Kidney capillary endothelial cell (primary cell): Measurements from ENCODE around the gene FUT7.

ENCODE experiments used
- DNase-seq: peaks from one replicate; pipeline ENCODE4 v3.0.0-alpha.2; 2018; ENCODE audit warnings: low spot score

FUT7 gene

GRCh38 chr9:136982232-136983051, 49.4 kb downstream of the FUT7 start, which contains the start of gene LCNL1:
Gene LCNL1, plus strand, starts transcription at chr9:136982993. Its CDS starts 594 bp downstream, at chr9:136983587.
- no peak for DNase-seq

- DNase-seq, result peak; percentile 86
Observed at GRCh38 chr9:136981588-136982231, 50.2 kb downstream of the FUT7 start.

GRCh38 chr9:136980669-136981478, 51.0 kb downstream of the FUT7 start:
- no peak for DNase-seq
